Aorta (tissue), 5 donors: ENCODE data around the gene PHKA2. TPM values are rescaled to one million over a fixed set of nuclear protein-coding genes. Genes with fewer than 3 reads are reported as not detected.

Experiments used
- ATAC-seq: fragments of 200-7000 bp; cut with Tn5 transposase; one replicate; pipeline ENCODE4 v1.9.1; 2022; ENCODE audit warnings: moderate library complexity; ENCODE audit not compliant: low FRiP score
- DNase-seq, 2 donors: peaks; one replicate each; pipeline ENCODE4 v3.0.0-alpha.2; 2020
- H3K27ac ChIP-seq, 2 donors: one replicate each; pipeline ENCODE4 v1.5.1; 2013; ENCODE audit warnings: low read length in 2 of 2, mild to moderate bottlenecking in 2 of 2, moderate library complexity in 2 of 2, control low read depth in 1 of 2, inconsistent platforms in 1 of 2, low read depth in 1 of 2
- H3K27me3 ChIP-seq, 2 donors: one replicate each; pipeline ENCODE4 v1.6.1; 2013; ENCODE audit warnings: control low read depth in 1 of 2, low read length in 1 of 2, mild to moderate bottlenecking in 1 of 2, moderate library complexity in 1 of 2; ENCODE audit not compliant: insufficient read depth in 2 of 2, control insufficient read depth in 1 of 2
- H3K36me3 ChIP-seq, 2 donors: one replicate each; pipeline ENCODE4 v1.6.1; 2013; ENCODE audit warnings: control low read depth in 1 of 2, low read length in 1 of 2, mild to moderate bottlenecking in 1 of 2; ENCODE audit not compliant: insufficient read depth in 2 of 2, control insufficient read depth in 1 of 2
- H3K4me1 ChIP-seq, 2 donors: one replicate each; pipeline ENCODE4 v1.6.1; 2013; ENCODE audit warnings: low read length in 2 of 2, control low read depth in 1 of 2, mild to moderate bottlenecking in 1 of 2, moderate library complexity in 1 of 2; ENCODE audit not compliant: insufficient read depth in 2 of 2, control insufficient read depth in 1 of 2
- H3K4me3 ChIP-seq, 2 donors: one replicate each; pipeline ENCODE4 v1.5.1; 2013; ENCODE audit warnings: low read length in 2 of 2, control low read depth in 1 of 2, mild to moderate bottlenecking in 1 of 2
- H3K9me3 ChIP-seq: one replicate; pipeline ENCODE4 v1.6.1; 2013; ENCODE audit warnings: mild to moderate bottlenecking, low read length; ENCODE audit not compliant: control insufficient read depth
- WGBS, 2 donors: extraction: QIAGEN DNeasy Blood & Tissue Kit; methylation state at CpG; one replicate each; pipeline ENCODE4 v1.1.7; 2013; 5-methylcytosine and 5-hydroxymethylcytosine counted together
- intact Hi-C, 2 donors: fragments of 100-400 bp; cut with DNase I; formaldehyde crosslinking; loops; one replicate each; pipeline versions ENCODE4 v1.14.2 to v1.15.0; 2022
- polyA plus RNA-seq, 2 donors: library from polyadenylated mRNA; stranded (reverse); fragments of 200-250 nt; gene quantifications; one replicate each; pipeline ENCODE4 v1.2.3, GENCODE V29; 2013
- total RNA-seq, 2 donors: library from RNA; stranded (reverse); fragmentation: NEBNext Ultra II Directional; extraction: Animal tissue kit (Norgen Biotek cat#: 25700); gene quantifications; one replicate each; pipeline ENCODE4 v1.2.1, GENCODE V29; 2021
- donor health status: healthy with polysubstance abuse.
- donor health status: Bipolar disorder and iron deficiency.
- donor health status: DM: no; HTN: no; CAD: no.
- donor health status: DM: no; HTN: no; CAD: no.
- donor health status: DM: yes; HTN: yes; CAD: no.

The PHKA2 gene
- total and polyA plus RNA-seq, 4 donors, result 1.5 to 45.6 (median 27.9) TPM

DNA sequence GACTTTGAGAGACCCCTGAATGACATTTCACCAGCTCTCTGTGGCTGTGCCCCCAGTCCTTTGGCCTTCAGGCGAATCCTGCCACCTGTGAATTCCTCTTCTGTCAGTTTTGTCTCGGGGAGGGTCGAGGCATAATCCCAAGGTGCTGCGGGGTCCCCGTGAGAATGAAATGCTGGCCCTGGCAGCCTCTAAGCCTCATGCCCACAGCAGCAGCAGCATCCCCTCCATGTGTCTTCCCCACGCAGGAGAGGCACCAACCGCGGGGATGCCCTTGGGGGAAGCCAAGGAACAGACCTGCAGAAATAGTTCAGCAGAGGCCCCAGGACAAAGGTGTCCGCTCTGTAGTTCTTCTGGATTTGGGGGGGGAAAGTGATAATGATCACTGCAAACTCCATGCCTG is 104.8 kb downstream of the PHKA2 start:
- Histone ChIP-seq H3K27ac (no peak overlapping the region), H3K36me3 (no peaks in the 10 kb centered on the region), H3K4me3 (no peak overlapping the region), H3K4me1 (no peaks in the 10 kb centered on the region), H3K27me3 (no peaks in the 10 kb centered on the region), H3K9me3 (no peaks in the 10 kb centered on the region)
- DNase-seq (peak in 1 of 2 donors; percentile 21), ATAC-seq (no peak)
- 93 to 95% methylated on average over 9 of the region's 9 CpGs for WGBS, 2 donors
- intact Hi-C loops, result no loop called here

DNA sequence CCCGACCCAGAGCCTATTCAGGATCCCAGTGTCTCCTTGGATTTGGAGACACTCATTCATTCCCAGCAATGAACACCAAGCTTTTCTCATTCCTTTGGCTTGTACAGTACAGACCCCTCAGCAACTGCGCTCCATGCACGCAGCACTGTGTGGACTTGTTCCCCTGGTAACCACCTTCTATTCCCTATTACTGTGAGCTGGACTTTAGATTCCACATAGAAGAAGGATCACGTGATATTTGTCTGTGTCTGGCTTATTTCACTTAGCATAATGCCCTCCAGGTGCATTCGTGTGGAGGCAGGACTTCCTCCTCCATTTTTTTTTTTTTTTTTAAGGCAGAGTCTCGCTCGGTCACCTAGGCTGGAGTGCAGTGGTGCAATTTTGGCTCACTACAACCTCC is 106.4 kb downstream of the PHKA2 start:
- Histone ChIP-seq H3K27me3 (no peaks in the 10 kb centered on the region), H3K4me1 (no peaks in the 10 kb centered on the region), H3K27ac (no peak overlapping the region), H3K36me3 (no peaks in the 10 kb centered on the region), H3K4me3 (no peak overlapping the region), H3K9me3 (no peaks in the 10 kb centered on the region)
- DNase-seq (peak in 1 of 2 donors; percentile 6), ATAC-seq (no peak)
- intact Hi-C loops, result no loop called here
- WGBS, 2 donors, result 87 to 92% methylated on average over 7 of the region's 7 CpGs

DNA sequence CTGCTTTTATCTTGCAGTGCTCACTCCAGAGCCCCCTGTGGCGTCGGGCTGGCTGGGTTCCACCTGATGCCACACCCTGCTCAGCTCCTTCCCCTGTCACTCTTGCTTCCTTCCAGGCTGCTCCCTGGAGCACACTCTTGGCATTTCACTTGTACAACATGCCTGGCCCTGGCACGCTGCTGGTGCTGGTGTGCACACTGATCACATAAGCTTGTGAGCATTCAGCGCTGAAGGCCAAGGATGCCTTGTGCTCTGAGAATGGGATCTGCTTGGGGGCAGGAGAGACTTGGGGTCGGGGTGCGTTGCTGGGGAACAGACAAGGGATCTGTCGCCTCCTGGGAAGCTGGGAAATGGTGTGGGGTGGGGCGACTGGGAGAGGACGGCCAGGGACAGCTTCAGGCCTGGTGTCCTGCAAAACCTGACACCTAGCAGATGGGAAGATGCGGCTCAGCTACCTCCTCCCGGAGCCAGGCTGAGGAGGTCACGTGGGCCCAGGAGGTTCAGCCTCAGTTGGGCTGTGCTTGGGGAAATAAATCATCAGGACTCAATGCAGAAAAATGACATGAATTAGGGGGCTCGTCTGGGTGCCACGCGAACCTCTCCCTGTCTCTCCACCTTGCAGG is 108.5 kb downstream of the PHKA2 start:
- DNase-seq (peak in 1 of 2 donors; percentile 46), ATAC-seq (no peak)
- Histone ChIP-seq H3K27me3 (no peaks in the 10 kb centered on the region), H3K27ac (no peak overlapping the region), H3K4me3 (no peak overlapping the region), H3K36me3 (no peaks in the 10 kb centered on the region), H3K4me1 (no peaks in the 10 kb centered on the region), H3K9me3 (no peaks in the 10 kb centered on the region)
- intact Hi-C loops, result no loop called here
- WGBS, 2 donors, result 66 to 68% methylated on average over 15 of the region's 15 CpGs

DNA sequence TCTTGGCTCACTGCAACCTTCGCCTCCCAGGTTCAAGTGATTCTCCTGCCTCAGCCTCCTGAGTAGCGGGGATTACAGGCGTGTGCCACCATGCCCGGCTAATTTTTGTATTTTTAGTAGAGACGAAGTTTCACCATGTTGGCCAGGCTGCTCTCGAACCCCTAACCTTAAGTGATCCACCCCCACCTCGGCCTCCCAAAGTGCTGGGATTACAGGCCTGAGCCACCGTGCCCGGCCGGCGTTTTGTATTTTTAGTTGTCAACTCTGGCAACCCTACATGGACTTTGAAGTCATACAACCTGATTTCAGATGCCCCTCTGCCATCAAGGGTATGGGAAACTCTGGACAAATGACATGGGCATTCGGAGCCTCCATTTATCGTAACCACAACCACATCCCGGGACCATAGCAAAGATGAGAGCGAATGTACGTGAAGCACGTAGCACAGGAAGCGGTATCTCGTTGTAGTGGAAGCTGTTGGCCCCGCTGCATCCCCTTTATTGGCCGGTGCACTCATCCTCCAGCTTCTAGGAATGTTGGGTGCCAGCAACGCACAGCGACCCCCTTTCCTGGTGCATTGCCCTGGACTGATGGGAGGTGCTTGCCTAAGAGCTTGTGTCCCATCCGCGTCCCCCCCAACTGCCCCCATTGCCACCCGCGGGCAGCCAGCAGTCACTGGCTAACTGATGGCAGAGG is 109.2 kb downstream of the PHKA2 start:
- no peaks in the 10 kb centered on the region for H3K9me3 ChIP-seq
- H3K27ac ChIP-seq, result no peak overlapping the region
- ATAC-seq, result no peak
- 88 to 95% methylated on average over 27 of the region's 27 CpGs for WGBS, 2 donors
- intact Hi-C loops, result no loop called here
- H3K4me1 ChIP-seq, result no peaks in the 10 kb centered on the region
- no peak overlapping the region for H3K4me3 ChIP-seq
- no peaks in the 10 kb centered on the region for H3K27me3 ChIP-seq
- H3K36me3 ChIP-seq, result no peaks in the 10 kb centered on the region
- DNase-seq, result peak in 1 of 2 donors; percentile 32

DNA sequence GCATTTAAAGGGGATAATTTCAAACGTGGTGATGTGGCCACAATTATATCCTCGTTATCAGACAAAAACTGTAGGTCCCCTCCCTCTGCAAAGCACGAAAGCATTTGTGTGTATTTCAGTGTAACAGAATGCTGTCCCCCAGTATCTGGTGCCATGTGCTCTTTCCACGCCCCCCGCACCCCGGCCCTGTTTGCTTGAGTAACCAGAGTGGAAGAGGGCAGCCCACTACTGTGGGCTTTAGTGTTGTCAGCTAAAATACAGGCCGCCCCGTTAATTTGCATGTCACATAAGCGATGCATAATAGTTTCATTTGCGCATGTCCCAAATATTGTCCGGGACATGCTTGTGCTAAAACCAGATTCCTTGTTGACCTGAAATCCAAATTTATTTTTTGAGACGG is 110.1 kb downstream of the PHKA2 start:
- intact Hi-C loops, result no loop called here
- 88 to 90% methylated on average over 12 of the region's 12 CpGs for WGBS, 2 donors
- H3K27ac ChIP-seq, result peak overlapping the region; percentile 73 to 74
- H3K27me3 ChIP-seq, result no peaks in the 10 kb centered on the region
- ATAC-seq (no peak), DNase-seq (peak in 1 of 2 donors; percentile 34)
- H3K4me3 ChIP-seq, result no peak overlapping the region
- H3K36me3 ChIP-seq, result no peaks in the 10 kb centered on the region
- no peaks in the 10 kb centered on the region for H3K9me3 ChIP-seq
- H3K4me1 ChIP-seq, result no peaks in the 10 kb centered on the region

DNA sequence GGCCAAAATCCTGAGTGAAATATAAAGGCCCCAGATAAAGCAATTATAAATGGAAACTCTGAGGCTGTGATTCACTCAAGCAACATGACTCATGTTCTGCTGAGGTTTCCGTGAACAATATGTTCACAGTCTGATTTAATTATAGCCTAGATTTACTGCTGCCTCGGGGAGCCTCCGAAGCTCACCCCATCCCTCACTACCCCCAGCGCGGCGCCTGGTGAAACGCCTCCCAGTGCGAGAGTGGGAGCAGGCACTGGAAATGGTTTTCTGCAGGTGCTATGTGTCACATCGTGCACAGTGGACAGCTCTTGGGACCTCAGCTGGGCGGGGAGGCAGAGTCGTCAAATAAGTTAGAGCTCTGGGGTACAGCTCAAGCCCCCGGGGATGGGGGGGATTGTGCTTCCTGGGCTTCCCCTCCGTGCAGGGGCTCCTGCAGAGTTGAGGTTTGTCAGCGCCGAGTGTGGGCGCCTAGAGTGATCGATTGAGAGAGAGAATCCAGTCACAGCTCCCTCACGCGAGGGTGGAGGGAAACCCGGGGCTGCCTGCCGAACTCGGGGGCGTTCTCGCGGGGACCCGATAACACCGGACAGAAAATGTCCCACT is 110.6 kb downstream of the PHKA2 start:
- H3K36me3 ChIP-seq, result no peaks in the 10 kb centered on the region
- WGBS, 2 donors, result 30 to 51% methylated on average over 27 of the region's 27 CpGs
- intact Hi-C loops, result no loop called here

DNA sequence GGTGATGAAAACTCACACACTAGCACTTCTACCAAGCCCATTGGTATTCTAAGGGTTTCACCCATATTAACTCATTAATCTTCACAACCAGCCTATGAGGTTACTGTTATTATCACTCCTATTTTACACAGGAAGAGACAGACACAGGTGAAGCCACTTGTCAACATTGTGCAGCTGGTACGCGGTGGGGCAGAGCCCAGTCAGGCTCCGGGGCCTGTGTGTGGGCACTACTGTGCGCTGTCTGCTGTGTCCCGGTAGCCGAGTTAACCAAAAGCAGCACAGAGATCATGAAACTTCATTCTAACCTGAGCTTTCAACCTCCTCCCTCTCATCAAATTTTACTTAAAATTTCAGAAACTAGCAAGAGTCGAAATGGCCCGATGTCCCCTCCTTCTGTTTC is 111.3 kb downstream of the PHKA2 start:
- Histone ChIP-seq H3K27ac (peak overlapping the region; percentile 46 to 99), H3K36me3 (no peaks in the 10 kb centered on the region), H3K4me1 (no peaks in the 10 kb centered on the region), H3K4me3 (no peak overlapping the region), H3K27me3 (no peaks in the 10 kb centered on the region), H3K9me3 (no peaks in the 10 kb centered on the region)
- ATAC-seq (no peak), DNase-seq (no peak)
- WGBS, 2 donors, result 75 to 86% methylated on average over 8 of the region's 8 CpGs
- intact Hi-C loops, result no loop called here

More for the DNA sequence above, 110.6 kb downstream of the PHKA2 start:
- DNase-seq, result peak; percentile 53 to 82
- Histone ChIP-seq H3K4me3 (no peak overlapping the region), H3K9me3 (no peaks in the 10 kb centered on the region), H3K4me1 (no peaks in the 10 kb centered on the region), H3K27ac (peak overlapping the region; percentile 73 to 74), H3K27me3 (no peaks in the 10 kb centered on the region)
- ATAC-seq, result peak; percentile 79

DNA sequence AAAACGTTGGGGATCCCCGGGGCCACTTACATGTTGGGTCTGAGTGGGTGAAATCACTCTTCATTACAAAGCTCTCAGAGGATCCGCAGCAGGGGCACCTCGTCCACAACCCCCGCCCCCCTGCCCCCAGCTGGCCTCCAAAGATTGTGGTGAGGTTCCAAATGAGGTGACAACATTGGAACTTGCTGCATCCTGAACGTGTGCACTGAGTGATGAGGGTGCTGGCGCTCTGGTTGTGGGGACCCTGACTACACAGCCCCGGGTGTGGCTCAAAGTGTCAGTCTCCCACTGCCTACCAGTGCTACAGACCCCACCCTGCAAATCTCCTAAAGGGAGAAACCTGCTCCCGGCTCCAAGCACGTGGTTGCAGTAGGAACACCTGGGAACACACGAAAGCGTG is 111.9 kb downstream of the PHKA2 start:
- H3K27me3 ChIP-seq, result no peaks in the 10 kb centered on the region
- intact Hi-C loops, result no loop called here
- 47 to 48% methylated on average over 12 of the region's 12 CpGs for WGBS, 2 donors
- H3K4me1 ChIP-seq, result no peaks in the 10 kb centered on the region
- no peak overlapping the region for H3K4me3 ChIP-seq
- ATAC-seq (peak; percentile 11), DNase-seq (peak in 1 of 2 donors; percentile 19)
- no peaks in the 10 kb centered on the region for H3K9me3 ChIP-seq
- peak overlapping the region in 1 of 2 donors; percentile 99 for H3K27ac ChIP-seq
- H3K36me3 ChIP-seq, result no peaks in the 10 kb centered on the region
